Stimulated activated CD4-positive, alpha-beta T cell treated with anti-CD3 and anti-CD28 coated beads, Interleukin-2, amount 100 ng/mL, for 48 hours (primary cell): Measurements from ENCODE around the gene PTPN12.

Experiments
- DNase-seq, 2 donors: peaks; one replicate each; pipeline ENCODE4 v3.0.0-alpha.2; 2020

Gene PTPN12

GRCh38 chr7:77667459-77668086 lies 130.5 kb downstream of the PTPN12 start:
- DNase-seq, result no peak

- no peak for DNase-seq
These were observed 137.8 kb downstream of the PTPN12 start for GRCh38 chr7:77674878-77675277.

GRCh38 chr7:77679608-77680007 lies 142.5 kb downstream of the PTPN12 start:
- no peak for DNase-seq

GRCh38 chr7:77680266-77680665 lies 143.2 kb downstream of the PTPN12 start:
- no peak for DNase-seq

- DNase-seq, result no peak
These were observed 146.9 kb downstream of the PTPN12 start for GRCh38 chr7:77684030-77684429.

- no peak for DNase-seq
These were observed 148.1 kb downstream of the PTPN12 start for GRCh38 chr7:77685233-77685632.

GRCh38 chr7:77687100-77687746 lies 150.1 kb downstream of the PTPN12 start:
- no peak for DNase-seq

GRCh38 chr7:77687747-77688144 lies 150.7 kb downstream of the PTPN12 start:
- DNase-seq, result no peak
